ENCODE results near the gene FAM89A.

FAM89A gene

DNA sequence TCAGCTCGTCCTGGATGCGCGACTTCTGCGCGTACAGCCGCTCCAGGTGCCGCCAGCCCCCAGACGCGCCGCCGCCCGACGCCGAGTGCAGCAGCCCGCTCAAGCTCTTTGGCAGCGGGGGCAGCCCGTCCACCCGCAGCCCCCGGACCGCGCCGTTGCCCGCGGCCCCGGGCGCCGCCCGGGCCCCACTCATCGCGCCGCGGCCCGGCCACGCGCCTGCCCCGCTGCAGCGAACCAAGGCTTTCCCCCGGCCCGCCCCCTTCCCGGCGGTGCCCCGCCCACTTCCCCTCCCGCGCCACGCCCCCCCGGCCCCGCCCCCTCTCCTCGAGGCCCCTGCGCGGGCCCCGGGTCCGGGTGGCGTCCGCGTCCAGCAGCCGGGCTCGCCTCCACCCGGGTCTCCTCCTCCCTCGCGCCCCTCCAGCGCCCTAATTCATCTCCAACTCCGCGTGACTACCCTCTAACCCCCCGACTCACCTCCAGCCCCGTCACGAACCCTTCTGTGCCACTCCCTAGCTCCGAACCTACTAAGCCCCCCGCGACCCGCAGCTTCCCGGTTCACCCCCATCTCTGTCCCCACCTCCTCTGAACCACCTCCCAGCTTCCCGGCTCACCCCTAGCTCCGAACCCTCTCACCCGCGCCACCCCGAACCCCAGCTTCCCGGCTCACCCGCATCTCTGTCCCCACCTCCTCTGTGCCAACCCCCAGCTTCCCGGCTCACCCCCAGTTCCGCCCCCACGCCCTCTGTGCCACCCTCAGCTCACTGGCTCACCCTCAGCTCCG lies at the start of gene FAM89A:
Gene FAM89A (minus strand): TSS at position 236 of the 781 bp plus-strand sequence. CDS start 43 bp downstream, at position 193.
- DNase-seq: peak; percentile 46

DNA sequence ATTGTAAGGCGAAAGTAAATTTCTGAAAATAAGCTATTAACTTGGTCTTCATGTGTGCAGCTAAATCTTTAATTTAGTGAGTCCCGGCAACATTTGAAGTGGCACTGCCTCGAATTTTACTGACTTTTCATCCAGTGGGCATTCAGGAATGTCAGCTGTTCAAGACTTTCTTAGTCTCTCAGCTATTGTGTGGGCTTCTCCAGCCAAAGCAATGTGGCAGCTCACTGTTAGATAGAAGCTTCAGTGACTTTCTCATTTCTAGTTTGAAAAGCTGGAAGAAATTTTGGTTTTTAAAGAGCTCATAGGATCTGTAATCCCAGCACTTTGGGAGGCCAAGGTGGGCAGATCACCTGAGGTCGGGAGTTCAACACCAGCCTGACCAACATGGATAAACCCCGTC lies 44.3 kb upstream of the FAM89A start:
- no peak for DNase-seq

DNA sequence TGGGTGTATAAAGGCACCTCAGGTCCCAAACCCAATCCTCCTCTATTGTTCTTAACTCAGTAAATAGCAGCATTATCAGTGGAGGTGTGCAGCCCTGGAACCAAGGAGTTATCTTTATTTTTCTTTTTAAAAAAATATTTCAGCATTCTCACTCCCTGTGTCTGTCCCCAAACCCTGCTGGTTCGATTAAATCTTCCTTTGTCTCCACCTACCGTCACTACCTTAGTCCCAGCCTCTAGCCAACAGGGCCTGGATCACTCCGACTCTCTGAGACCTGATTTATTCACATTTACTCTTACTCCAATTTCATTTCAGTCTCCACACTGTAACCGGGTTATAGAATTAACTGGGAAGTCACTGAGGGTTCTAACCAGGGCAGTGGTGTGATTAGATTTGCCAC lies 39.1 kb upstream of the FAM89A start:
- no peak for DNase-seq

DNA sequence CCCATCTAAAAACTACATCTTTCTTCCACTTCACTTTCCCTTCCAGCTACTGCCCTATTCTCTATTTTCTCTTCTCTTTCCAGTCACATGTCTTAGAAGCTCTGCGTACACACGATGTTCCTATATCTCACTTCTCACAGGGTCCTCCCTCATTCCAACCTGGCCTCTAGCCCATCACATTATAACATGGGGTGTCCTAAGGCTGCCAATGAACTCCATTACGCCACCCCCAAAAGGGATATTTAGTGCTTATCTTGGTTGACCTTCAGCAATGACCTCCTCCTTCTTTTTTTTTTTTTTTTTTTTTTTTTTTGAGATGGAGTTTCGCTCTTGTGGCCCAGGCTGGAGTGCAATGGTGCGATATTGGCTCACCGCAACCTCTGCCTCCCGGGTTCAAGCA lies 38.2 kb upstream of the FAM89A start:
- DNase-seq: no peak

DNA sequence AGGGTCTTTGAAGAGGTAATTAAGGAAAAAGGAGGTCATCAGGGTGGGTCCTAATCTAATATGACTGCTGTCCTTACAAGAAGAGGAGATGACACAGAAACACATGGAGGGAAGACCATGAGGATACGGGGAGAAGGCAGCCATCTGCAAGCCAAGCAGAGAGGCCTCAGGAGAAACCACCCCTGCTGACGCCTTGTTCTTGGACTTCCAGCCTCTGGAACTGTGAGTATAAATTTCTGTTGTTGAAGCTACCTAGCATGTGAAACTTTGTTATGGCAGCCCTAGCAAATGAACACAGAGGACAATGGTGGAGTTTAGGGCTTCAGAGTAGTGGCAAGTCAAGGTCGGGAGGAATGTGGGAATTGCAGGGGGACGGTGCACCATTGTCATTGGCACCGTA lies 36.7 kb upstream of the FAM89A start:
- DNase-seq: no peak

DNA sequence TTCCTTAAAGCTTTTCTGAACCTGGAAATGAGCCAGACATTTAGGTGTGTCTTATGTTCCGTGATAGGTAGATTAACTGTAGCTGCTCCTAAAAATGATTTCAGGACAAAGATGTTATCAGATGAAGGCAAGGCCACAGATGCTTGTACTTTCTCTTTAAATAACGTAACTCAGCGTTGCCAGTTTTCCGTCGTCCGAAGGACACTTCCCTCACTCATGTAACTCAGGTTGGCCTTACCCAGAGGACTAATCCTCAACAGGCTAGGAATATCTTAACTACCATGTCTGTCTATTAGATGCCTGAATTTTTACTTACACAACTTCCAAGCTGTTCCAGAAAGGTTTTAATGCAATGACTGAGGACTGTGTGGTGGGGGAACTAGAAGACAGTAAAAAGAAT lies 35.4 kb upstream of the FAM89A start:
- no peak for DNase-seq

DNA sequence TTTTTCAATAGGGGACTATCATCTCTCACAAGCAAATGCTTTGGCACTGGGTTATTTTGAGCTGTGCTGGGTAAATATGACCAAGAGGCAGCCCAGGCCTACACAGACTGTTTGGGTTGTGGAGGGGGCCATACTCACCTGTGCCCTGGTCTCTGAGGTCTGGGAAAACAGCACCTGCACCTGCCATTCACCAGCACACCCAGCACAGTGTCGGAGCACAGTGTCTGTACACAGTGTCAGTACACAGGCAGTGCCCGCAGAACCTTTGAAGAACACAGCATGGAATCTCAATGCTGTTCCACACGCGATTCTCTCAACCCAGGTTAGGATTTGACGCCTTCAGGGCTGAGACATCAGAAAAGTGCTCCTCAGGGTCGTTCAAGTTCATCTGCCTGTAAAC lies 35.0 kb upstream of the FAM89A start:
- no peak for DNase-seq

DNA sequence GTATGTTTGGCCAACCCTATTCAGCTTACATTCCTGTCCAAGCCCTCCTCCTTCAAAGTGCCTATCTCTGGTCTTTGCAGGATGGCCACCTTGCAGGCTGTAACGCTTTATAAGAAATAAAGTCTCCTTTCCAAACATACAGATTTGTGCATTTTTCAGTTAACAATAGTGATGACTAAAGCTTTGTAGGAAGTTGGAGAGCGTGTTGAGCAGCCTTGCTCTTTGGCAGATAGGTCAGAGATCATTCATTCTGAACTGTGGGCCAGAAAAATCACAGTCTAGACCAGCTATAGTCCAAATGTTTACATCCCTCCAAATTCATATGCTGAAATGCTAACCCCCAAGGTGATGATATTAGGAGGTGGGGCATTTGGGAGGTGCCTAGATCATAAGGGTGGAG lies 34.0 kb upstream of the FAM89A start:
- DNase-seq: no peak

DNA sequence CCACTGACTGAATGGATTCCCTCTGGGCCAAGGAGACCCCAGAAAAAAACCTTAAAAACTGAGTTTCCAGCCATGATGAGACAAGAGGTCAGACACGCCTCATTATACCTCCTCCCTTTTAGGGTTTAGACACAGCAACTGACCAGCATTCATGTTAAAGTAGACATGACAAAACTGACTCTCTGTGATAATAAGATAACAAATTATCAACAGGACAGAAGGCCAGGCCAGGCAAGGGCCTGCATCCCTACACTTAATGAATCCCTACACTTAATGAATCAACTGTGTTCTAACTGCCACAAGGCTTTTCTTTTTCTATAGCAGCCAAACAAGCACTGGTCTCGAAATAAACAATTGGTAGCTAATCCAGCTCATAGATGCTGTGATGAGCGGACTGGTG lies 33.3 kb upstream of the FAM89A start:
- DNase-seq: no peak

DNA sequence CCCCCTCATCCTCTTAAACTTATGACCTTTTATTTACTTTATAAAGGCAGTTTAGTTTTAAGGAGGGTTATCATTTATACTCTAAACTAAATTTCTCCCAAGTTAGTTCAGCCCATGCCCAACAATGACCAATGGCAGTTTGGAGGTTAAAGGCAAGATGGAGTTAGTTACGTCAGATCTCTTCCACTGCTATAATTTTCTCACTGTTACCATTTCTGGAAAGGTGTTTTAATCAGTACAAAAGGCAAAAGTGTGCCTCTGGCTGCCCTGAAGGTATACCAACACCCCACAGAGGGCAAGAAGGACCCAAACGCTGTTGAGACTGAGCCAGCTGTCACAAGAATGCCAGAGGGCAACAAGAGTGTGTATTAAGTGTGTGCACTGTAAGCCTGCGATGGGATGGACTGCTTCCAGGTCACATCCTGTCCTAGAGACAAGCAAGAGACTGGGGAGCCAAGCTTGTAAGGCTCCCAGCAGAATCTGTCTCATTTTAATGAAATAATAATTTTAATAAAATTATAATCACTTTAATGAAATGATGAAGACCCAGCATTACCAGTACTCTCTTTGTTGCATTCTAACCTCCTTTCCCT lies 32.5 kb upstream of the FAM89A start:
- no peak for DNase-seq

DNA sequence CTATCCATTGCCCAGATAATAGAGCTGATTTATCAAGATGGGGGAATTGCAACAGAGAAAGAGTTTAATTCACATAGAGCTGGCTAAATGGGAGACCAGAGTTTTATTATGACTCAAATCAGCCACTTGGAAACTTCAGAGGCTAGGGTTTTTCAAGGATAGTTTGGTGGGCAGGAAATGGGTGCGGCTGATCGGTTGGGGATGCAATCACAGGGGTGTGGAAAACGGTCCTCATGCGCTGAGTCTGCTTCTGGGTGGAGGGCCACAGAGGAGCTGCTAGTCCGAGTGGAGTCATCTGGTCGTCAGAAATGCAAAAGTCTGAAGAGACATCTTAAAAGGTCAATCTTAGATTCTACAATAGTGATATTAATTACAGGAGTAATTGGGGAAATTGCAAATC lies 32.0 kb upstream of the FAM89A start:
- DNase-seq: no peak

DNA sequence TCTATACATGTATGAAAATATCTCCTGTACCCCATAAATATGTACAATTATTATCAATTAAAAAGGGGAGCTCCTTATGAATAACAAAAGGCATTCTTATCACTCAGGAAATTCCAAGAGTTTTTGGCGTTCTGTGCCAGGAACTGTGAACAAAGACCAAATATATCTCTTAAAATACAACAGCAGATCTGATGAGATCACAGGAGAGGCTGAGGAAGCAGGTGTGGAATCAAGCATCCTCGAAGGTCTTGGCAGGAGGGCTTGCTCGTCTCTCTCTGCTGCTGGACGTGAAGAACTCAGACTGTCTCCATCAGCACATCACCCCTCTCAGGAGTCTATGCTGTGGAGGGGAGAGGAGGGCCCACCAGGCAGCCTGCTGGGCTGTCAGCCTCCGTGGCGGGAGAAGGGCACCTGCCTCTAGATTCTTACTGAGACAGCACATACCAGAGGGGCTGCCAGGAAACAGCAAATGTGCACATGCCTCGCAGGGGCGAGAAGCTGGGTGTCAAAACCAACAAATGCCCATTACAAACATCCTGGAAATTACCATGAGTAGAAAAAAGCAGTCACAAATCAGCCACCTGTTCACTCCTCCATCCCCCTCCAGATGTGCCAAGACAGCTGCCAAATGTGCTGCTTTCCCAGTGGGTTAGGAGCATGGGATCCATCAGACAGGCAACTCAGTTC lies 30.8 kb upstream of the FAM89A start:
- no peak for DNase-seq

DNA sequence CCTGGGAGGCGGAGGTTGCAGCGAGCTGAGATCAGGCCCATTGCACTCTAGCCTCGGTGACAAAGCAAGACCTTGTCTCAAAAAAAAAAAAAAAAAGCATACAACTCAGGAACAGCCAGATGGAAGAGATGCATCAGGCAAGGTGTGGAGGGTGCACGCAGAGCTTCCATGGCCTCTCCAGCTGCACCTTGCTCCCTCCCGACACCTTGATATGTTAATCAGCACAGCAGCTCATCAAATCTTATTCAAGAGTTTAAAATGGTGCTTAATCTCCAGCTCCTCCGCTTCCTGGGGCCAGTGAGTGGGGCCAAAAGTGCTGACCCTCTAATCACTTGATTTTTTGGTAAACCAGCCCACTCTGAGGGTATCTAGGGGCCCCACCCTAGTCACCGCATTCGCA lies 29.3 kb upstream of the FAM89A start:
- DNase-seq: no peak

DNA sequence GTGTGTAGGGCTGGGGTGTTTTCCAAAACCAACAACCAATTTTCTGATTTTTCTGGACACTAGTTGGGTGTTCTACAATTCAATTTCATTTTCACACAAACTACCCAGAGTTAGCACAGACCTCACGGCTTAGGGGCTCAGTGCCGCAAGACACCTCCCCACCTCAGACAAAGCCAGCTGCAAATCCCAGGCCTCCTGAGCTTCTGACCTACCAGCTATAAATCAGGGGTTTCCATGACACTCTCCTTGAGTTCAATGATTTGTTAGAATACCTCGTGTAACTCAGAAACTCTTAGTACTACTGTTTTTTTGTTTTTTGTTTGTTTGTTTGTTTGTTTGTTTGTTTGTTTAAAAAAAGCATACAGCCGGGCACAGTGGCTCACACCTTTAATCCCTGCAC lies 28.7 kb upstream of the FAM89A start:
- no peak for DNase-seq

DNA sequence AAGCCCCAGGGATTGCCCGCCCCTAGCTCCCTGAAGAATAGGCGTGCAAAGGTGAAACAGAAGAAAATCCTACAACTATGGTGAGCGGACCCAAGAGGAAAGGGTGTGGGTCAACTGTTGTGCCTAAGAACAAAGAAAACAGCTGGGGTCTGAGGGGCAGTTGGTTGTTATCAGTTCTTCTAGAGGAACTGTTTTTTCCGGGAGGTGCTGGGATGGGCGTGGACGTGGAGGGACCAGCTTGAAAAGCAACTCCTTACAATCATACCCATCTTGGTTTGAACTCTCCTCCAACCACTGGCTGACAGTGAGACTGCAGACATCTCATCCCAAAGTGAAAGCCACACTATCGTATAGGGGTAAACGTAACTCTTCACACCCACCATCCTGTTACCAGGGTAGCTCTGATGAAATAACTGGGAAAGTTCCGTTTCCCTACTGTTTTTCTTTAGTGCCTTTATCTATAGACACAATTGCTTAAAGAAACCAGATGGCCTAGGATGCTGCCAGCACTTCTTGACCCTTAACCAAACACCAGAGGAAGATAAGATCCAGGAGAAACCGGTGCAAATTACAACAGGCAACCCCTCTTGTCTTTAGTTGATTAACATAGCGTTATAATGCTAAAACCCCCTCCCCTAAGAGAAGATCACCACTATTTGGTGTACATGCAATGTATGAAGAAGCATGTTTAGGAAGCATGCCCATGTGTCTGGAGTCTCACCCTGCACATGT lies 25.6 kb upstream of the FAM89A start:
- no peak for DNase-seq

DNA sequence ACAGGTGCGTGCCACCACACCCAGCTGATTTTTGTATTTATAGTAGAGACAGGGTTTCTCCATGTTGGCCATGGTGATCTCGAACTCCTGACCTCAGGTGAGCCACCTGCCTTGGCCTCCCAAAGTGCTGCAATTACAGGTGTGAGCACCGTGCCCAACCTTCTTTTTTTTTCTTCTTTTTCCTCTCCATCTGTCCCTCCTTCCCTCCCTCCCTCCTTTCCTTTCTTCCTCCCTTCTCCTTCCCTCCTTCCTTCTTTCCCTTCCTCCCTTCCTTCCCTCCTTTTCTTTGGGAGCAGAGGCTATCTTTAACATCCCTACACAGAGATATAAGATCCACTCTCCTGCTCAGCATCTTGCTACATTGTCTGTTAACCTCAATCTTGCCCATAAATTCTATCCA lies 24.4 kb upstream of the FAM89A start:
- no peak for DNase-seq

DNA sequence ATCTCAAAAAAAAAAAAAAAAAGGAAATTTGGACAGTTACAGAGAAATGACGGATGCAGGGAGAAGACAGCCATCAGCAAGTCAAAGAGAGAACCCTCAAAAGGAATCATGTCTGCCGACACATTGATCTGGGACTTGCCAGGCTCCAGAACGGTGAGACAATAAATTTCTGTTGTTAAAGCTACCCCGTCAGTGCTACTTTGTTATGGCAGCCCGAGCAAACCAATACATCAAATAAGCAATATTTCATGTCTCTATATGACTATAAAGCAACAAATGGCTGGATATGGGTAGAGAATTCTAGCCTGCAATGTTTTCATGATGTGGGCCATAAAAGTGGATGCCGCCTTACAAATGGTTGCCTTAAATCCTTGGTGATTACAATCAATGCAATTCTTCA lies 23.3 kb upstream of the FAM89A start:
- DNase-seq: no peak

DNA sequence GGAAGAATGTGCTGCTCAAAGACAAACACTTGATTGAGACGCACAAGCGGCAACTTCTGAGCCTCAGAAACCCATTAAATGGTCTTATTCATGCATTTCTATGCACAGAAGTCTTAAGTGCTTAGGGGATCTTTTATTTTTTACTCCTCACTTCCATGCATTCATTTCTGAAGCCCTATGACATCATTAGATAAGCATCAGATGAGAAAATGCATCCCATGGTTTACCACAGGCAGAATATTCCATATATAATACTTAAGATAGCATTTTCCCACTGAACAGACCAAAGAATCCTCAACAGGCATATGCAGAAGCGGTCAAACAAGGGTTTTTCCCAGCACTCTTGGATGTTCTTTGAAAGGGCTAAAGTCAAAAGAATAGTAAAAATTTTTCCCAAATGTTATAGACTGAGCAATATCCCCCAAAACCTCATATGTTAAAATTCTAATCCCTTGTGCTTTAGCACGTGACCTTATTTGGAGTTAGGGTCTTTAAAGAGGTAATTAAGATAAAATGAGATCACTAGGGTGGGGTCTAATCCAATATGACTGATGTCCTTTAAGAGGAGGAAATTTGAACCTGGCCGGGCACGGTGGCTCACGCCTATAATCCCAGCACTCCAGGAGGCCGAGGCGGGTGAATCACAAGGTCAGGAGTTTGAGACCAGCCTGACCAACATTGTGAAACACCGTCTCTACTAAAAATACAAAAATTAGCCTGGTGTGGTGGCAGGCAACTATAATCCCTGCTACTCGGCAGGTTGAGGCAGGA lies 22.6 kb upstream of the FAM89A start:
- peak; percentile 75 for DNase-seq

DNA sequence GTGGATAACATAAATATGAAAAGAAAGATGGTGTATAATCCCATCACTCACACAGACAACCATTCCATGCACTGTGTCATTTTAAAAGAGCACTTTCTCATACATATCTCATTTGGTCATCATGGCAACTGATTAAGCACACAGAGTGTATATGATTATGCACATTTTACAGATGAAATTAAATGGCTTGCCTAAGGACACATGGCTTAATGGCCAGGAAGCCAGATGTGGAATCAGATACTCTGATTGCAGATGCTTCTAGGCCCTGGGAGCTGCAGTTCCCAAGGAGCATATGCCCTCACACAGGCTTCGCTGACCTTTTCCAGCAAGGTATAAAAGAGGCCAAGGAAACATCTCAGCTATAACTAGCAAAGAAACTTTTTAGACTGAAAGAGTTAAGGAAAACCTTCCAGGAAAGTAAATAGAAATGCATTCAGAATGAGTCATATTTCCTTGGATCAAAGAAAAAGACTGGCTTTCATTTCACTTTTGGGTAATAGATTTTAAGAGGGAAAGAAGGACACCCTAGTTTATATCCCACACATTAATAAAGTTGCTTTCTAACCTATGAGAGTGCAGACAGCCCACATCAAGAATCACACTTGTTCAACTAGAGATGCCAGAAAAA lies 19.6 kb upstream of the FAM89A start:
- peak; percentile 20 for DNase-seq

DNA sequence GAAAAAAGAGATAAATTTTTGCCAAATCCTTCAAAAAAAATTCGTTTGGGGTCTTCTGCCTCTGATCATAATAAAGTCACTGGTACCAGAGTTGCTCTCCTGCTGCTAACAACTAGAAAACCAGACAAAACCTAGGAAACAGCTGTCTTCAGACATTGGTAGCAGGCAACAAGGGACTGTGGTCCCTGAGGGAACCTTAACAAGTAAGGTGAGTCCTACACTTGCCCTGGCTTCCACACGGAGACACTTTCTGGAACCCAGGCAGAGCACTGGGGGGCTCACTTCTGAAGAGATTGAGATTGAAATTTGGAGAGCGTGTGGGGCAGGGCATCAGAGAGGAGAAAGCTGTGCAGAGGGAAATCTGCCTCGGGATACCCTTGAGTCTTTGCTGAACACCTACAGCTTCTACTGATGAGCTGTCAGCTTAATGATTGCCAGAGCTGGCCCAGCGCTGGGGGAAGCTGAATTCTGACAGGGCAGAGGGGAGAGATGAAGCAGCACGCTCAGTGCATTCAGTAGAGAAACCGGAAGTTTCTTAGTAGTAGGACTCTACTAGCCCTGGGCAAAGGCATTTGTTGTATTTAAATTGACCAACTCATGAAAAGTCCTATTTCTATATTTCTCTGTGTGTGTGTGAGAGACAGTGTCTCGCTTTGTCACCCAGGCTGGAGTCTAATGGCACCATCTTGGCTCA lies 18.5 kb upstream of the FAM89A start:
- no peak for DNase-seq

DNA sequence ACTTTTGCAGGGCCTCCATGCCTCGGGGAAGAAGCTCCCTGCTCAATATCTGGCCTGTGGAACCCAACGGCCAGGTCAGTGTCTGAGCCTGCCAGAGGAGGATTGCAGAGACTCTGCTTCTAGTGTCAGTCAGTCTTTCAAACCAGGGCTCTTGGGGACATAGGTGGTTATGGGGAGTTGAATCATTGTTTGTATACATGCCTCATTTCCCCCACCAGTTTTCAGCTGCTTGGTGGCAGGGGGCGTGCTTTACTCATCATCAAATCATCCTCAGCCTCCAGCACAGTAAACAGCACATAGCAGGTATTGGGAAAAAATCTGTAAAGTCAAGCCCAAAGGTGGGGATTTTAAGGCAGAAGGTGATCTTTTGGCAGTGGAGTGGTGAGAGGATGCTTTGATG lies 17.4 kb upstream of the FAM89A start:
- no peak for DNase-seq

DNA sequence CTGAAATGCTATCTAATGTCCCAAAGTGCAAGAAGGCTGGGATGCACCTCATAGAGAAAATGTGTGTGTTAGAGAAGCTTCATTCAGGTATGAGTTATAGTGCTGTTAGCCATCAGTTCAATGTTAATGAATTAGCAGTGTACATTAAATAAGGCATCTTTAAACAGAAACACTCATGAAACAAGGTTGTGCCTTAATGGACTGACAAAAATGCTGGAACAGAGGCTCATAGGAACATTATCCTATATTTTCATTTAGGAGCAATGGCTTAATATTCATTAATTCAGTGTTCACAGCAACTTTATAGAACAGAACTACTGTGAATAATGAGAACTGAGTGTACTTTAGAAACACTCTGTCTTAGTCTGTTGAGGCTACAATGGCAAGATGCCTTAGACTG lies 15.2 kb upstream of the FAM89A start:
- no peak for DNase-seq

Data from fibroblast of upper back skin (primary cell).